GM12878 (cell line): ENCODE measurements around the gene RCBTB2. TPM values are rescaled to one million over a fixed set of nuclear protein-coding genes. Genes with fewer than 3 reads are reported as not detected.

Source experiments
- ATF7 ChIP-seq: fragments of 450-650 bp; IDR thresholded peaks from 2 replicates; pipeline ENCODE4 v1.6.1; 2016; ENCODE audit warnings: low read depth, mild to moderate bottlenecking
- BCL11A ChIP-seq: IDR thresholded peaks from 2 replicates; pipeline ENCODE4 v1.6.1; 2011; ENCODE audit warnings: low read depth, low read length
- BHLHE40 ChIP-seq, 2 experiments: fragments of 450-650 bp in 1 of 2; IDR thresholded peaks; 2 replicates each; pipeline ENCODE4 v1.6.1; 2011 to 2017; ENCODE audit warnings: low read depth in 2 of 2, borderline replicate concordance in 1 of 2, improper control_type of control experiment in 1 of 2, low read length in 1 of 2, mild to moderate bottlenecking in 1 of 2
- CREM ChIP-seq: IDR thresholded peaks from 2 replicates; pipeline ENCODE4 v1.6.1; 2014; ENCODE audit warnings: antibody characterized with exemption, low read depth
- ETV6 ChIP-seq, 2 experiments: fragments of 450-650 bp in 1 of 2; IDR thresholded peaks in 1 of 2; conservative IDR thresholded peaks in 1 of 2; 2 replicates each; pipeline ENCODE4 v1.6.1; 2014; ENCODE audit warnings: antibody characterized with exemption in 1 of 2, borderline replicate concordance in 1 of 2, low read depth in 1 of 2, mild to moderate bottlenecking in 1 of 2, moderate library complexity in 1 of 2
- GABPA ChIP-seq: IDR thresholded peaks from 2 replicates; pipeline ENCODE4 v1.6.1; 2014; ENCODE audit warnings: antibody characterized with exemption, low read depth, mild to moderate bottlenecking, inconsistent platforms
- IKZF2 ChIP-seq, 2 experiments: fragments of 450-650 bp; IDR thresholded peaks; 2 replicates each; pipeline ENCODE4 v1.6.1; 2017; ENCODE audit warnings: mild to moderate bottlenecking in 2 of 2, moderate library complexity in 2 of 2
- MEF2A ChIP-seq: IDR thresholded peaks from 2 replicates; pipeline ENCODE4 v1.6.1; 2011; ENCODE audit warnings: low read depth, mild to moderate bottlenecking, low read length, moderate library complexity; ENCODE audit not compliant: insufficient read depth
- NBN ChIP-seq: fragments of 450-650 bp; IDR thresholded peaks from 2 replicates; pipeline ENCODE4 v1.6.1; 2016
- NFIC ChIP-seq: IDR thresholded peaks from 2 replicates; pipeline ENCODE4 v1.6.1; 2012; ENCODE audit warnings: low read depth, mild to moderate bottlenecking, inconsistent platforms, low read length, moderate library complexity
- RAD21 ChIP-seq: IDR thresholded peaks from 2 replicates; pipeline ENCODE4 v1.6.1; 2011; ENCODE audit warnings: mild to moderate bottlenecking, low read depth, low read length, moderate library complexity; ENCODE audit not compliant: insufficient read depth
- RELB ChIP-seq: fragments of 450-650 bp; IDR thresholded peaks from 2 replicates; pipeline ENCODE4 v1.6.1; 2017; ENCODE audit warnings: low read depth, mild to moderate bottlenecking, moderate library complexity
- SP1 ChIP-seq: IDR thresholded peaks from one replicate; pipeline ENCODE4 v1.6.1; 2011; ENCODE audit warnings: low read depth, low read length
- SPI1 ChIP-seq: IDR thresholded peaks from 2 replicates; pipeline ENCODE4 v1.6.1; 2011; ENCODE audit warnings: low read depth, mild to moderate bottlenecking, low read length, moderate library complexity, borderline replicate concordance; ENCODE audit not compliant: insufficient read depth
- ZNF24 ChIP-seq: fragments of 450-650 bp; IDR thresholded peaks from 2 replicates; pipeline ENCODE4 v1.6.1; 2017; ENCODE audit warnings: antibody characterized with exemption, mild to moderate bottlenecking
- polyA plus RNA-seq, 11 experiments: library from polyadenylated mRNA; depleted of rRNA in 4 of 11; unstranded in 6 of 11; stranded (reverse) in 5 of 11; fragments of >200 nt; fragmentation: Nextera tagmentation in 4 of 11; fragmentation: Illumina TruSeq in 1 of 11; extraction: Ambion mirVana in 4 of 11; extraction: Trizol in 1 of 11; gene quantifications; 1 replicate in 1 of 11; 2 replicates in 10 of 11; pipeline versions ENCODE4 v1.2.1 to v1.2.3, GENCODE V29; 2011 to 2016; ENCODE audit warnings: inconsistent platforms in 2 of 11, missing spikeins in 2 of 11, low read depth in 1 of 11
- total RNA-seq, 4 experiments: library from RNA; depleted of rRNA in 3 of 4; stranded (reverse); fragments of >200 nt in 3 of 4; fragmentation: Illumina TruSeq in 1 of 4; extraction: Trizol in 1 of 4; gene quantifications; 2 replicates each; pipeline versions ENCODE4 v1.2.1 to v1.2.3, GENCODE V29; 2013 to 2021

The RCBTB2 gene
- total and polyA plus RNA-seq, 10 of the 15 experiments (the other 5 are each of a cell fraction or from before 2014, with no cell fraction given), result 5.0 to 16.0 (median 8.5) TPM

GRCh38 chr13:48488995-48489394 is 43.9 kb downstream of the RCBTB2 start (continued):
- peak; percentile 20; the same call in 1 of the 2 replicates for TF ChIP-seq RELB
- TF ChIP-seq SPI1, result peak; percentile 77
- TF ChIP-seq RAD21, result no peak
- no peak for TF ChIP-seq GABPA
- peak; percentile 65; the same call in 1 of the 2 replicates for TF ChIP-seq ZNF24
- TF ChIP-seq BCL11A, result no peak
- TF ChIP-seq ETV6 (conservative IDR thresholded peaks at IDR 0.05 in 1 of 2, IDR thresholded peaks at IDR 0.05 in 1 of 2; ENCODE audit: borderline replicate concordance in 1 of 2, low read depth in 1 of 2), result peak in 1 of 2 experiments; percentile 64; a peak in 1 of 4 replicates
- no peak for TF ChIP-seq SP1
- TF ChIP-seq ATF7, result peak; percentile 88
- peak; percentile 30; the same call in 1 of the 2 replicates for TF ChIP-seq NFIC
- TF ChIP-seq NBN, result peak; percentile 50; the same call in 1 of the 2 replicates
- peak; percentile 38; the same call in 1 of the 2 replicates for TF ChIP-seq MEF2A
- peak in 1 of 2 experiments; percentile 14; a peak in 1 of 4 replicates for TF ChIP-seq IKZF2 (IDR thresholded peaks at IDR 0.05)
- TF ChIP-seq BHLHE40 (IDR thresholded peaks at IDR 0.05; ENCODE audit: borderline replicate concordance in 1 of 2, low read depth in 2 of 2, low read length in 1 of 2), result 0 out of 4 replicates have a peak, but pooled peaks have one; percentile 15 to 24
- peak; percentile 21; the same call in 1 of the 2 replicates for TF ChIP-seq CREM
